ENCODE measurements around the gene PTCH2.

DNA sequence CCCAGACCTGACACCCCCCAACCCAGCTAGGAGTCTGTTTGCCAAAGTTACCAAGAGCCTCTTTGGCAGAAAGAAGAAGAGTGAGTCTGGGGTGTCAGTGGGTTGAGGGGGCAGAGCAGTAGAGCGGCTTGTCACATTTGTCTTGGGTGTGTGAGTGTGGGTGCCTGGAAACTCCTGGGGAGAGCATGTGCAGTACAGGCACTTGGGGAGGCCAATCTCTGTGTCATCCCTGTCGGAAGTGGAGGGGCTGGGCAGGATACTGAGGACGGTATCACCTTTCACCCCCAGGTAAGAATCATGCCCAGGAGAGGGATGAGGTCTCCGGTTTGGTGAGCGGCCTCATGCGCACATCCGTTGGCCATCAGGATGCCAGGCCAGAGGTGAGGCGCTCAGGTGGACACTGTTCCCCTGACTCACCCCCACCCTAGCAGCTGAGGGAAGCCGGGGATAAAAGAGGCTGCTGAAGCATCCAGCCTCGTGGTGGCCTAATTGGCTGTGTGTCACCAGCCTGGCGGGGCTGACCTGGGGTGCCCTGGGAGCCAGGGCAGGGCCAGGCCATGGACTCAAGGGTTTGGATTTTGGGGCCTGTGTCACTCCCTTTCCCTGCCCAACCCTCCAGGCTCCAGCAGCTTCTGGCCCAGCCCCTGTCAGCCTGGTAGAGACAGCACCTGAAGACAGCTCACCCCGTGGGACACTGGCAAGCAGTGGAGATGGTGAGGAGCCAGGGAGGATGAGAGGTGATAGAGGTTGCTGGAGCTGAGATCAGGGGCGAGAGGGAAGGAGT, 39.5 kb downstream of the PTCH2 start:
- TF ChIP-seq, protein P1, sequence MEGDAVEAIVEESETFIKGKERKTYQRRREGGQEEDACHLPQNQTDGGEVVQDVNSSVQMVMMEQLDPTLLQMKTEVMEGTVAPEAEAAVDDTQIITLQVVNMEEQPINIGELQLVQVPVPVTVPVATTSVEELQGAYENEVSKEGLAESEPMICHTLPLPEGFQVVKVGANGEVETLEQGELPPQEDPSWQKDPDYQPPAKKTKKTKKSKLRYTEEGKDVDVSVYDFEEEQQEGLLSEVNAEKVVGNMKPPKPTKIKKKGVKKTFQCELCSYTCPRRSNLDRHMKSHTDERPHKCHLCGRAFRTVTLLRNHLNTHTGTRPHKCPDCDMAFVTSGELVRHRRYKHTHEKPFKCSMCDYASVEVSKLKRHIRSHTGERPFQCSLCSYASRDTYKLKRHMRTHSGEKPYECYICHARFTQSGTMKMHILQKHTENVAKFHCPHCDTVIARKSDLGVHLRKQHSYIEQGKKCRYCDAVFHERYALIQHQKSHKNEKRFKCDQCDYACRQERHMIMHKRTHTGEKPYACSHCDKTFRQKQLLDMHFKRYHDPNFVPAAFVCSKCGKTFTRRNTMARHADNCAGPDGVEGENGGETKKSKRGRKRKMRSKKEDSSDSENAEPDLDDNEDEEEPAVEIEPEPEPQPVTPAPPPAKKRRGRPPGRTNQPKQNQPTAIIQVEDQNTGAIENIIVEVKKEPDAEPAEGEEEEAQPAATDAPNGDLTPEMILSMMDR (IDR thresholded peaks at IDR 0.05), result no peak
- no peak for TF ChIP-seq ZNF121 (CRISPR knock-in tag; IDR thresholded peaks at IDR 0.05)
- TF ChIP-seq, protein P2, sequence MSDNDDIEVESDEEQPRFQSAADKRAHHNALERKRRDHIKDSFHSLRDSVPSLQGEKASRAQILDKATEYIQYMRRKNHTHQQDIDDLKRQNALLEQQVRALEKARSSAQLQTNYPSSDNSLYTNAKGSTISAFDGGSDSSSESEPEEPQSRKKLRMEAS (CRISPR knock-in tag; IDR thresholded peaks at IDR 0.05), result no peak

Measured in WTC11 (cell line).